Ovary (tissue), 3 donors: ENCODE results near the gene NRAP.

Experiments used
- CTCF ChIP-seq, 3 donors: fragments of 450-650 bp in 2 of 3; fragments of 200-600 bp in 1 of 3; IDR thresholded peaks; one replicate each; pipeline versions ENCODE4 v1.5.1 to v1.8.0; 2016 to 2022; ENCODE audit warnings: antibody characterized with exemption in 3 of 3, mild to moderate bottlenecking in 1 of 3
- EP300 ChIP-seq: sonication (generic); formaldehyde crosslinking; IDR thresholded peaks from one replicate; pipeline ENCODE4 v1.6.1; 2017; ENCODE audit warnings: antibody characterized with exemption
- donor health status: DM: no; HTN: no; CAD: no.

GRCh38 chr10:113711142-113711541 is 47.3 kb upstream of the NRAP start:
- TF ChIP-seq CTCF (IDR thresholded peaks at IDR 0.05) = no peak
- no peak for TF ChIP-seq EP300
